ENCODE results near the gene KANK2. TPM values are rescaled to one million over a fixed set of nuclear protein-coding genes. Genes with fewer than 3 reads are reported as not detected.

The KANK2 gene
- total RNA-seq, 1 donor from 2014 or later: 42.9 TPM

DNA sequence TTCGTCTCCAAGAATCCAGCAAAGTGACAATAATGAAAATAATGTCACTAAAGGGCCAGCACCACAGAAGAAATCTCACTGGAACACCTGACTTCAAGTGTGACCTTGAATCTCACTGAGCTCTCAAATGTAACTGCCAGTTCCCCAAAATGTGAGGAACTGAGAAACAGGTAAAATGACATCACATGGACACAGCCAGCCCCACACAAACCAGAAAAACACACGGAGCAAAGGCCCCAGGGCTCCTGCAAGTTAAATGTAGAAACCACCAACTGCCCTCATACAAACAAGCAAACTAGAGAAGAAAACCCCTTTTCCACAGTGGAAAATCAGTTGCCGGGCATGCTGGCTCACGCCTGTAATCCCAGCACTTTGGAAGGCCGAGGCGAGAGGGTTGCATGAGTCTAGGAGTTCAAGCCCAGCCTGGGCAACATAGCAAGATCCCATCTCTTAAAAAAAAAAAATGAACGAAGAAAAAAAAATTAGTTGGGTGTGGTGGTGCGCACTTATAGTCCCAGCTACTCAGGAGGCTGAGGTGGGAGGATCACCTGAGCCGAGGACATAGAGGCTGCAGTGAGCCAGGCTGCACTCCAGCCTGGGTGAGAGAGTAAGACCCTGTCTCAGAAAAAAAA, 8.7 kb upstream of the KANK2 start:
- Histone ChIP-seq H3K27me3 (ENCODE audit: control insufficient read depth, insufficient read depth, low read length) (no peaks in the 10 kb centered on the region), H3K36me3 (ENCODE audit: control insufficient read depth, insufficient read depth, low read length) (peaks cover 3% of the 10 kb centered on the region), H3K4me3 (ENCODE audit: low read depth, low read length) (no peak overlapping the region)
- DNase-seq (ENCODE audit: low read depth): no peak
- TF ChIP-seq, protein P1, sequence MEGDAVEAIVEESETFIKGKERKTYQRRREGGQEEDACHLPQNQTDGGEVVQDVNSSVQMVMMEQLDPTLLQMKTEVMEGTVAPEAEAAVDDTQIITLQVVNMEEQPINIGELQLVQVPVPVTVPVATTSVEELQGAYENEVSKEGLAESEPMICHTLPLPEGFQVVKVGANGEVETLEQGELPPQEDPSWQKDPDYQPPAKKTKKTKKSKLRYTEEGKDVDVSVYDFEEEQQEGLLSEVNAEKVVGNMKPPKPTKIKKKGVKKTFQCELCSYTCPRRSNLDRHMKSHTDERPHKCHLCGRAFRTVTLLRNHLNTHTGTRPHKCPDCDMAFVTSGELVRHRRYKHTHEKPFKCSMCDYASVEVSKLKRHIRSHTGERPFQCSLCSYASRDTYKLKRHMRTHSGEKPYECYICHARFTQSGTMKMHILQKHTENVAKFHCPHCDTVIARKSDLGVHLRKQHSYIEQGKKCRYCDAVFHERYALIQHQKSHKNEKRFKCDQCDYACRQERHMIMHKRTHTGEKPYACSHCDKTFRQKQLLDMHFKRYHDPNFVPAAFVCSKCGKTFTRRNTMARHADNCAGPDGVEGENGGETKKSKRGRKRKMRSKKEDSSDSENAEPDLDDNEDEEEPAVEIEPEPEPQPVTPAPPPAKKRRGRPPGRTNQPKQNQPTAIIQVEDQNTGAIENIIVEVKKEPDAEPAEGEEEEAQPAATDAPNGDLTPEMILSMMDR (IDR thresholded peaks at IDR 0.05; ENCODE audit: insufficient read depth, low read length, poor library complexity, severe bottlenecking): no peak

DNA sequence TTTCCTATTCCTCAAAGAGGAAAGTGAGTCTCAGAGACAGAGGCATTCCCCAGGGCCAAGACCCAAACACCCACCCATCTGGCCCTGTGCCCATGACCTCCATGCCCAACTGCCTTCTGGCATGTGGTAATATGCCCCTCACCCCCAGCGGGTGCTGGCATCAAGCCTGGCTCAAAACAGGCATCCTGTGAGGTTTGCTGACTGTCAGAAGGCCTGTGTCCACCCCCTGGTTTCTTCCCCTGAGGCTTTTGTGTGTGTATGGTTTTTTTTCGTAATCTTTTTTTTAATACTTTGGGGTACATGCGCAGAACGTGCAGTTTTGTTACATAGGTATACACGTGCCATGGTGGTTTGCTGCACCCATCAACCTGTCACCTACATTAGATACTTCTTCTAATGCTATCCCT, 7.6 kb upstream of the KANK2 start:
- TF ChIP-seq, protein P1 (IDR thresholded peaks at IDR 0.05; ENCODE audit: insufficient read depth, low read length, poor library complexity, severe bottlenecking): no peak
- no peak for DNase-seq (ENCODE audit: low read depth)
- H3K27me3 ChIP-seq (ENCODE audit: control insufficient read depth, insufficient read depth, low read length): no peaks in the 10 kb centered on the region

DNA sequence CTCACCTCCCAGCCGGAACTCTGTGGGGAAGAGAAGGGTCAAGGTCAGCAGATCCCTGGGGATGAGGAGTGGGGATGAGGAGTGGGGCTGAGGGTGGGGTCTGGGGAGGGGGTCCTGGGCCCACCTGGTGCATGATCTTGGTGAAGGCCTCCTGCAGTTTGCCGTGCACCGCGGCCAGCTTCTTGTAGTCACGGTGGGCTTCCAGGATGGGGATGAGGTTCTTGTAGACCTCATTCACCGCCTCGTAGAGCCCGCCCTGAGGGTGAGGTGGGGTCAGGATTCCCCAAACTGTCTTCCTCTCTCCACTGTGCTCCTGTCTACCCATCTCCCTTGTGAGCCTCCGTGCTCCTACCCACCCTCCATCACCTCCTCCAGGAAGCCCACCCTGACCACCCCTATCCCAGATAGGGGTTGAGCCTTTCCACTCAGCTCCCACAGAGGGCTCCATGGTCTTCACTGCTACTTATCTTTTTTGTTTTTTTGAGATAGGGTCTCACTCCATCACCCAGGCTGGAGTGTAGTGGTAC, 6.8 kb upstream of the KANK2 start:
- Histone ChIP-seq H3K27me3 (ENCODE audit: control insufficient read depth, insufficient read depth, low read length) (no peaks in the 10 kb centered on the region), H3K4me3 (ENCODE audit: low read depth, low read length) (no peak overlapping the region), H3K36me3 (ENCODE audit: control insufficient read depth, insufficient read depth, low read length) (peaks cover 1% of the 10 kb centered on the region)
- no peak for DNase-seq (ENCODE audit: low read depth)
- TF ChIP-seq, protein P1 (IDR thresholded peaks at IDR 0.05; ENCODE audit: insufficient read depth, low read length, poor library complexity, severe bottlenecking): no peak

More for the DNA sequence above, 7.6 kb upstream of the KANK2 start:
- no peak overlapping the region for H3K4me3 ChIP-seq (ENCODE audit: low read depth, low read length)
- peaks cover 1% of the 10 kb centered on the region for H3K36me3 ChIP-seq (ENCODE audit: control insufficient read depth, insufficient read depth, low read length)

DNA sequence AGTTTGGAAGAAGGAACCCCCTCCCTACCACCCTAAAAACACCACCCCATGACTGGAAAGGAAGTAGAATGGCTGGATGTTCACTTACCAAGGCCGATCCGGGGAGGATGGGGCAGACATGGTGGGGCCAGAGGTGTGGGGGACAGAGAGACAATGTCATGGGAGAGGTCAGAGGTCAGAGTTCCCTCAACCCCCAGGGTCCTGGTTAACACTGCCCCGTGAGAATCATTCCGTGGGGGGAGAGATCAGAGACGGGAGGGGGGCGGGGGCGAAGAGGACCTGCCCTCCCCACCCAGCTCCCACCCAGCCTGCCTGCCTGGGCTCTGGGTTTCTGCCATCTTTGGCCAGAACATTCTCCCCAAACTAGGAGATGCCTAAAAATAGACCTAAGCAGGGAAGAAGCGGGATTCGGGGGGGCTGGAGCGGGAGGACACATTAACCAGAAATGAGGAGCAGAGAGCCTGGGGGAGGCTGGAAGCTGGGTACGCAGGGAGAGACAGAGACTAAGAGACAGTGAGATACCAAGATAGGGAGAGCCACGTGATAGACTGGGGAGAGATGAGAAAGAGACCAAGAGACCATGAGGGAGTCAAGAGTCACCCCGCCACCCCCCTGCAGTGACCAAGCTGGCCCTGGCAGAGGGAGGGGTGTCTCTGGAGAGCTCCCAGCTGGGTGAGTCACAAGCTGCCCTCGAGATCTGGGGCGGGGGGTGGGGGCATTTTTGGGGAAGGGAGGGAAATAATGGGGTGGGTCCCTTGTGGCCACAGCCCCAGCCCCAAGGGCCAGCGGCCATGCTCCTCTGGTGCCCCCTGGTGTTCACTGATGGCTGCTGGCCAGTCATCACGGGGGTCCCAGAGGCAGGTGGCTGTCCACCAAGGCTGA, 6.1 kb upstream of the KANK2 start:
- no peaks in the 10 kb centered on the region for H3K27me3 ChIP-seq (ENCODE audit: control insufficient read depth, insufficient read depth, low read length)
- TF ChIP-seq, protein P1 (IDR thresholded peaks at IDR 0.05; ENCODE audit: insufficient read depth, low read length, poor library complexity, severe bottlenecking): peak; percentile 94
- peaks cover 1% of the 10 kb centered on the region for H3K36me3 ChIP-seq (ENCODE audit: control insufficient read depth, insufficient read depth, low read length)
- no peak overlapping the region for H3K4me3 ChIP-seq (ENCODE audit: low read depth, low read length)
- DNase-seq (ENCODE audit: low read depth): no peak

DNA sequence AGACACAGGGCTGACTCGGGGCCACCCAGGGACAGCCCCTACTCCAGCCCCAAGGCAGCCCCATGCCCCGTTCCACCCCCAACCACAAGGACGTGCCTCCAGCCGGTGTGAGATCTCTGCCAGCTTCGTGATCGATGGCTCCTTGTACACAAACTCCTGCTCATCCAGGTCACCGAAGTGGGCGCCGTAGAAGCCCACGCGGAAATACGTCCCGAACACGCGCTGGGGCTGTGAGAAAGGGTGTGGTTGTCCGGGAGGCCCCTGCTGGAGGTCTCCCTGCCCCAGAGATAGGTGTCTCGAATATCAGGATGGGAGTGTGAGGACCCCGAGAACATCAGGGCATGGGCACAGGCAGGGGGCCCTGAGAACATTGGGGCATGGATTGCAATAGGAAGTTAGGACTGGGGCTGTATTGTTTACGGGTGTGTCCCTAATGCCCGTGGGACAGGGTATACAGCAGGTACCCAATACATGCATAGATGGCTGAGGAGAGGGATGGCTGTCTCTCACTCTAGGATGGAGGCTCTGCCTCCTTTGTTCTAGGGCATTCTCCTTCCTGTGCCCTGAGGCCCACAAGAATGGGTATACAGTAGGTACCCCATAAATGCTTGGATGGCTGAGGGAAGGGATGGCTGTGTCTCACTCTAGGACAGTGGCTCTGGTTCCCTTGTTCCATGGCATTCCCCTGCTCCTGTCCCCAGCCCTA, 5.3 kb upstream of the KANK2 start:
- TF ChIP-seq, protein P1 (IDR thresholded peaks at IDR 0.05; ENCODE audit: insufficient read depth, low read length, poor library complexity, severe bottlenecking): no peak
- Histone ChIP-seq H3K27me3 (ENCODE audit: control insufficient read depth, insufficient read depth, low read length) (no peaks in the 10 kb centered on the region), H3K36me3 (ENCODE audit: control insufficient read depth, insufficient read depth, low read length) (peaks cover 1% of the 10 kb centered on the region), H3K4me3 (ENCODE audit: low read depth, low read length) (no peak overlapping the region)
- DNase-seq (ENCODE audit: low read depth): no peak

Data from kidney epithelial cell (primary cell).